Right atrium auricular region (tissue), 2 donors: ENCODE data around the gene CYYR1. TPM values are rescaled to one million over a fixed set of nuclear protein-coding genes. Genes with fewer than 3 reads are reported as not detected.

Source experiments
- DNase-seq: peaks from one replicate; pipeline ENCODE4 v3.0.0-alpha.2; 2019; ENCODE audit warnings: low spot score
- H3K27ac ChIP-seq, 2 donors: fragments of 200-600 bp; sonication (generic); 1 replicate in 1 of 2; 2 replicates in 1 of 2; pipeline ENCODE4 v1.5.1; 2016 to 2019
- H3K27me3 ChIP-seq, 2 donors: fragments of 200-600 bp; sonication (generic); one replicate each; pipeline versions ENCODE4 v1.5.1 to v1.6.0; 2017 to 2019
- H3K36me3 ChIP-seq: fragments of 200-600 bp; sonication (generic); one replicate; pipeline ENCODE4 v1.5.1; 2016
- H3K4me1 ChIP-seq, 2 donors: fragments of 200-600 bp; sonication (generic); one replicate each; pipeline versions ENCODE4 v1.5.1 to v1.6.0; 2017 to 2019
- H3K4me3 ChIP-seq, 2 donors: fragments of 200-600 bp; sonication (generic); 1 replicate in 1 of 2; 2 replicates in 1 of 2; pipeline ENCODE4 v1.5.1; 2017 to 2019; ENCODE audit warnings: mild to moderate bottlenecking in 1 of 2, moderate library complexity in 1 of 2
- H3K9me3 ChIP-seq, 2 donors: fragments of 200-600 bp; sonication (generic); one replicate each; pipeline ENCODE4 v1.5.1; 2019
- total RNA-seq, 2 donors: library from RNA; depleted of rRNA; stranded (reverse); fragments of >200 nt; gene quantifications; one replicate each; pipeline ENCODE4 v1.1.0, GENCODE V29; 2016
- TF ChIP-seq, protein P1 (sequence below), 2 donors: fragments of 200-600 bp; sonication (generic); IDR thresholded peaks; one replicate each; pipeline ENCODE4 v1.5.1; 2019; ENCODE audit warnings: antibody characterized with exemption in 2 of 2

Gene CYYR1
- total RNA-seq, 2 donors from 2014 or later, result 9.6 to 36.7 TPM

GRCh38 chr21:26503414-26503813 is 69.7 kb downstream of the CYYR1 start:
- no peak for DNase-seq
- H3K4me3 ChIP-seq, result no peak overlapping the region
- TF ChIP-seq, protein P1, sequence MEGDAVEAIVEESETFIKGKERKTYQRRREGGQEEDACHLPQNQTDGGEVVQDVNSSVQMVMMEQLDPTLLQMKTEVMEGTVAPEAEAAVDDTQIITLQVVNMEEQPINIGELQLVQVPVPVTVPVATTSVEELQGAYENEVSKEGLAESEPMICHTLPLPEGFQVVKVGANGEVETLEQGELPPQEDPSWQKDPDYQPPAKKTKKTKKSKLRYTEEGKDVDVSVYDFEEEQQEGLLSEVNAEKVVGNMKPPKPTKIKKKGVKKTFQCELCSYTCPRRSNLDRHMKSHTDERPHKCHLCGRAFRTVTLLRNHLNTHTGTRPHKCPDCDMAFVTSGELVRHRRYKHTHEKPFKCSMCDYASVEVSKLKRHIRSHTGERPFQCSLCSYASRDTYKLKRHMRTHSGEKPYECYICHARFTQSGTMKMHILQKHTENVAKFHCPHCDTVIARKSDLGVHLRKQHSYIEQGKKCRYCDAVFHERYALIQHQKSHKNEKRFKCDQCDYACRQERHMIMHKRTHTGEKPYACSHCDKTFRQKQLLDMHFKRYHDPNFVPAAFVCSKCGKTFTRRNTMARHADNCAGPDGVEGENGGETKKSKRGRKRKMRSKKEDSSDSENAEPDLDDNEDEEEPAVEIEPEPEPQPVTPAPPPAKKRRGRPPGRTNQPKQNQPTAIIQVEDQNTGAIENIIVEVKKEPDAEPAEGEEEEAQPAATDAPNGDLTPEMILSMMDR (IDR thresholded peaks at IDR 0.05), result no peak
- no peaks in the 10 kb centered on the region for H3K9me3 ChIP-seq
- no peaks in the 10 kb centered on the region for H3K36me3 ChIP-seq
- no peaks in the 10 kb centered on the region for H3K27me3 ChIP-seq
- H3K27ac ChIP-seq, result no peak overlapping the region
- H3K4me1 ChIP-seq, result no peaks in the 10 kb centered on the region

- DNase-seq, result no peak
Measured at GRCh38 chr21:26501495-26502021, 71.5 kb downstream of the CYYR1 start.

GRCh38 chr21:26499495-26499894 is 73.6 kb downstream of the CYYR1 start:
- no peaks in the 10 kb centered on the region for H3K36me3 ChIP-seq
- no peaks in the 10 kb centered on the region for H3K27me3 ChIP-seq
- H3K4me3 ChIP-seq, result no peak overlapping the region
- no peak overlapping the region for H3K27ac ChIP-seq
- TF ChIP-seq, protein P1 (IDR thresholded peaks at IDR 0.05), result no peak
- H3K9me3 ChIP-seq, result no peaks in the 10 kb centered on the region
- DNase-seq, result no peak
- no peaks in the 10 kb centered on the region for H3K4me1 ChIP-seq

More at GRCh38 chr21:26501495-26502021, 71.5 kb downstream of the CYYR1 start:
- no peak overlapping the region for H3K4me3 ChIP-seq
- no peaks in the 10 kb centered on the region for H3K36me3 ChIP-seq
- no peaks in the 10 kb centered on the region for H3K4me1 ChIP-seq
- no peak overlapping the region for H3K27ac ChIP-seq
- TF ChIP-seq, protein P1 (IDR thresholded peaks at IDR 0.05), result no peak
- no peaks in the 10 kb centered on the region for H3K27me3 ChIP-seq
- no peaks in the 10 kb centered on the region for H3K9me3 ChIP-seq

GRCh38 chr21:26495283-26495849 is 77.7 kb downstream of the CYYR1 start:
- no peak overlapping the region for H3K4me3 ChIP-seq
- TF ChIP-seq, protein P1 (IDR thresholded peaks at IDR 0.05), result no peak
- no peak for DNase-seq
- no peak overlapping the region for H3K27ac ChIP-seq
- no peaks in the 10 kb centered on the region for H3K9me3 ChIP-seq
- H3K27me3 ChIP-seq, result no peaks in the 10 kb centered on the region
- no peaks in the 10 kb centered on the region for H3K4me1 ChIP-seq
- no peaks in the 10 kb centered on the region for H3K36me3 ChIP-seq

DNA sequence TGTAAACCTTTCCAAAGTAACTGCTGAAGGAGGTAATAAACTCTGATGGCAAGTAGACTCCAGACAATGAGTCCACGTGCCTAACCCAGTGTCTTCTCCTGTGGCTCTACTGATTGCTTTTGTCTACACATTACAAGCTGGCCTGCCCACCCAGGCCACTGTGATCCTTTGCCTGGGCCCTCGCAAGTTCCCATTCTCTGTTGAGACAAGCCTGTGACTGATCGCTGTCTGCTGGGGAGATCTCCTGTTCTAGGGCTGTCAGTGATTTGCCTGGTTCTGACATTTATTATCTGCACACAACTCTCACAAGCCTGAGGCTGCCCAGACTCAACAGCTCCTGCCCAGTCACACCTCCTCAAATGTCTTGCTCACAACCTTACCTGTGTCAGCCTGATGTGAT is 81.4 kb downstream of the CYYR1 start:
- DNase-seq, result no peak

More for the DNA sequence above, 81.4 kb downstream of the CYYR1 start:
- Histone ChIP-seq H3K36me3 (no peaks in the 10 kb centered on the region), H3K27ac (no peak overlapping the region), H3K4me1 (no peaks in the 10 kb centered on the region), H3K27me3 (no peaks in the 10 kb centered on the region), H3K9me3 (peaks cover 0 to 4% of the 10 kb centered on the region in 2 donors), H3K4me3 (no peak overlapping the region)
- TF ChIP-seq, protein P1 (IDR thresholded peaks at IDR 0.05), result no peak
